ENCODE measurements around the gene RPS18. TPM values are rescaled to one million over a fixed set of nuclear protein-coding genes. Genes with fewer than 3 reads are reported as not detected.

Gene RPS18
- total and polyA plus RNA-seq, 9 of the 15 experiments (the other 6 are each of a cell fraction or from before 2014, with no cell fraction given), result 5,023 to 17,516 (median 8,131) TPM

- intact Hi-C loops (cut with micrococcal nuclease) (no loop called here), in situ Hi-C loops (cut with MboI) (no loop called here)
- peaks cover 0 to 12% of the 10 kb centered on the region in 2 experiments; a peak in 3 of 5 replicates for H3K4me1 ChIP-seq (replicated peaks in 1 of 2; ENCODE audit: control insufficient read depth in 2 of 2, insufficient read depth in 2 of 2, low read length in 2 of 2)
- H3K27ac ChIP-seq (ENCODE audit: extremely low read depth, low read depth, low read length), result no peak overlapping the region
- H3K9me1 ChIP-seq (ENCODE audit: control insufficient read depth, insufficient read depth, low read length), result no peaks in the 10 kb centered on the region
- DNase-seq (ENCODE audit: extremely low read depth in 1 of 4, low spot score in 3 of 4) (no peak), FAIRE-seq (no peak), ATAC-seq (no peak)
- BruUV-seq (replicated peaks), result no TSS peak
- H3K27me3 ChIP-seq (ENCODE audit: control insufficient read depth in 2 of 2, insufficient read depth in 2 of 2, low read length in 2 of 2), result no peaks in the 10 kb centered on the region
- peaks cover 17% of the 10 kb centered on the region for H3K79me2 ChIP-seq (ENCODE audit: control insufficient read depth, insufficient read depth, low read length)
- no peak overlapping the region for H3K4me2 ChIP-seq (ENCODE audit: insufficient read depth, low read length)
- H3K36me3 ChIP-seq (ENCODE audit: control insufficient read depth, insufficient read depth, low read length), result peaks cover 64% of the 10 kb centered on the region
- H3K9me3 ChIP-seq (replicated peaks; ENCODE audit: control insufficient read depth, insufficient read depth, low read depth, low read length), result no peaks in the 10 kb centered on the region
- H3K9ac ChIP-seq (ENCODE audit: insufficient read depth in 1 of 2, low read depth in 2 of 2, low read length in 2 of 2), result no peak overlapping the region
- peaks cover 8% of the 10 kb centered on the region; the same call in 1 of the 2 replicates for H4K20me1 ChIP-seq (replicated peaks; ENCODE audit: control insufficient read depth, insufficient read depth, low read length)
- H3K4me3 ChIP-seq, result no peak overlapping the region
- POLR2A ChIA-PET, result interaction anchor here (1.1 kb wide), 1 partner anchor 9 kb away, joined by 3 read pairs; no protein-coding TSS in a partner anchor
- WGBS (ENCODE audit: insufficient coverage, low coverage, missing lambda C conversion rate), result 84% methylated on average over 4 of the region's 4 CpGs
- no peak overlapping the region for H2AFZ ChIP-seq (ENCODE audit: low read depth, low read length)
- CTCF ChIA-PET (ENCODE audit: low intra/inter-chr PET ratio), result no interaction called here
- TF ChIP-seq NR0B1 (IDR thresholded peaks at IDR 0.05; ENCODE audit: partially characterized antibody), result no peak
- no peak for TF ChIP-seq ZBTB11 (CRISPR knock-in tag; IDR thresholded peaks at IDR 0.05)
- TF ChIP-seq BRF1 (IDR thresholded peaks at IDR 0.05; ENCODE audit: borderline replicate concordance, extremely low read depth, insufficient read length), result no peak
- TF ChIP-seq MAFK (IDR thresholded peaks at IDR 0.05; ENCODE audit: low read length), result no peak
- no peak for TF ChIP-seq FOXA3 (CRISPR knock-in tag; conservative IDR thresholded peaks at IDR 0.05 in 1 of 2, IDR thresholded peaks at IDR 0.05 in 1 of 2)
- TF ChIP-seq ZNF639 (CRISPR knock-in tag; conservative IDR thresholded peaks at IDR 0.05 in 1 of 2, IDR thresholded peaks at IDR 0.05 in 1 of 2), result no peak
- TF ChIP-seq RBM14 (IDR thresholded peaks at IDR 0.05; ENCODE audit: borderline replicate concordance, insufficient read depth, low read depth, low read length), result no peak
- TF ChIP-seq OTX1 (CRISPR knock-in tag; IDR thresholded peaks at IDR 0.05), result no peak
- no peak for TF ChIP-seq MYNN (IDR thresholded peaks at IDR 0.05)
- no peak for TF ChIP-seq MYNN (CRISPR knock-in tag; IDR thresholded peaks at IDR 0.05)
Observed at GRCh38 chr6:33306356-33306755, 34.5 kb downstream of the RPS18 start.

All from K562 (cell line).